Neural progenitor cell (in vitro differentiated cells): ENCODE data around the gene ENTPD7.

ENCODE experiments used
- EZH2 ChIP-seq: fragments of 200-600 bp; sonication (generic); IDR thresholded peaks from 2 replicates; pipeline ENCODE4 v1.6.1; 2017; ENCODE audit warnings: antibody characterized with exemption, mild to moderate bottlenecking, moderate library complexity
- EZH2phosphoT487 ChIP-seq: fragments of 200-600 bp; sonication (generic); IDR thresholded peaks from 2 replicates; pipeline ENCODE4 v1.6.1; 2017; ENCODE audit warnings: antibody characterized with exemption
- TF ChIP-seq, protein P1 (sequence below): fragments of 200-600 bp; sonication (generic); IDR thresholded peaks from 2 replicates; pipeline ENCODE4 v1.5.1; 2017; ENCODE audit warnings: antibody characterized with exemption, mild to moderate bottlenecking

DNA sequence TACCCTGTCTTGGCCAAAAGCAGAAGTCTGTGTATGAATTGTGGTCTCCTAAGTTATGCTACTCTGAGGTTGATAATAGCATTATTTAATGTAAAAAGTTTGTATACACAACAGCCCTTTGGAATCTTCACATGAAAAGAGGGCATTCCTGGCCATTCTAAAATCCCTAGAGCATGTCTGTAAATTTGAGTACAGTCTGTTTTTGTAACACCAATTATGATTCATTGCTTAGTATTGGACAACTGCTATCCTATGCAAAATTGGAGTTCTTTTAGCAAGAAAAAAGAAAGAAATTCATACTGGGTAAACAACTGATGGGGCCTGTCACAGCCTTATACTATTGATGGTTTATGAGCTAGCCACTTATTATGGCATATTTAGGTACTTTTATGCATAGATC, 82.9 kb downstream of the ENTPD7 start:
- TF ChIP-seq, protein P1, sequence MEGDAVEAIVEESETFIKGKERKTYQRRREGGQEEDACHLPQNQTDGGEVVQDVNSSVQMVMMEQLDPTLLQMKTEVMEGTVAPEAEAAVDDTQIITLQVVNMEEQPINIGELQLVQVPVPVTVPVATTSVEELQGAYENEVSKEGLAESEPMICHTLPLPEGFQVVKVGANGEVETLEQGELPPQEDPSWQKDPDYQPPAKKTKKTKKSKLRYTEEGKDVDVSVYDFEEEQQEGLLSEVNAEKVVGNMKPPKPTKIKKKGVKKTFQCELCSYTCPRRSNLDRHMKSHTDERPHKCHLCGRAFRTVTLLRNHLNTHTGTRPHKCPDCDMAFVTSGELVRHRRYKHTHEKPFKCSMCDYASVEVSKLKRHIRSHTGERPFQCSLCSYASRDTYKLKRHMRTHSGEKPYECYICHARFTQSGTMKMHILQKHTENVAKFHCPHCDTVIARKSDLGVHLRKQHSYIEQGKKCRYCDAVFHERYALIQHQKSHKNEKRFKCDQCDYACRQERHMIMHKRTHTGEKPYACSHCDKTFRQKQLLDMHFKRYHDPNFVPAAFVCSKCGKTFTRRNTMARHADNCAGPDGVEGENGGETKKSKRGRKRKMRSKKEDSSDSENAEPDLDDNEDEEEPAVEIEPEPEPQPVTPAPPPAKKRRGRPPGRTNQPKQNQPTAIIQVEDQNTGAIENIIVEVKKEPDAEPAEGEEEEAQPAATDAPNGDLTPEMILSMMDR = no peak
- TF ChIP-seq EZH2phosphoT487 (no peak), EZH2 (no peak)
